Muscle layer of colon (tissue), 2 donors: ENCODE results near the gene CTSF.
"Not testable (repeated sequence)": the region's sequence is repeated elsewhere in the genome, so short reads cannot be mapped to it uniquely, and the experiment has no call there.

ENCODE experiments used
- H3K27ac ChIP-seq: one replicate; pipeline ENCODE4 v1.7.0; 2013; ENCODE audit warnings: low read depth, mild to moderate bottlenecking, low read length, moderate library complexity
- H3K27me3 ChIP-seq, 2 donors: one replicate each; pipeline ENCODE4 v1.7.0; 2013; ENCODE audit warnings: low read length in 2 of 2, mild to moderate bottlenecking in 2 of 2; ENCODE audit not compliant: insufficient read depth in 2 of 2, control insufficient read depth in 1 of 2
- H3K36me3 ChIP-seq: one replicate; pipeline ENCODE4 v1.7.0; 2013; ENCODE audit warnings: mild to moderate bottlenecking, low read length; ENCODE audit not compliant: insufficient read depth
- H3K4me1 ChIP-seq: one replicate; pipeline ENCODE4 v1.7.0; 2013; ENCODE audit warnings: mild to moderate bottlenecking, low read length; ENCODE audit not compliant: insufficient read depth
- H3K4me3 ChIP-seq, 2 donors: one replicate each; pipeline ENCODE4 v1.7.0; 2013; ENCODE audit warnings: low read length in 2 of 2, low read depth in 1 of 2, mild to moderate bottlenecking in 1 of 2, moderate library complexity in 1 of 2
- H3K9ac ChIP-seq: one replicate; pipeline ENCODE4 v1.7.0; 2013; ENCODE audit warnings: low read length
- H3K9me3 ChIP-seq: one replicate; pipeline ENCODE4 v1.7.0; 2013; ENCODE audit warnings: mild to moderate bottlenecking, low read length
- donor health status: abdominal sarcoma.
- donor health status: Adenocarcinoma of cecum.

Gene CTSF

DNA sequence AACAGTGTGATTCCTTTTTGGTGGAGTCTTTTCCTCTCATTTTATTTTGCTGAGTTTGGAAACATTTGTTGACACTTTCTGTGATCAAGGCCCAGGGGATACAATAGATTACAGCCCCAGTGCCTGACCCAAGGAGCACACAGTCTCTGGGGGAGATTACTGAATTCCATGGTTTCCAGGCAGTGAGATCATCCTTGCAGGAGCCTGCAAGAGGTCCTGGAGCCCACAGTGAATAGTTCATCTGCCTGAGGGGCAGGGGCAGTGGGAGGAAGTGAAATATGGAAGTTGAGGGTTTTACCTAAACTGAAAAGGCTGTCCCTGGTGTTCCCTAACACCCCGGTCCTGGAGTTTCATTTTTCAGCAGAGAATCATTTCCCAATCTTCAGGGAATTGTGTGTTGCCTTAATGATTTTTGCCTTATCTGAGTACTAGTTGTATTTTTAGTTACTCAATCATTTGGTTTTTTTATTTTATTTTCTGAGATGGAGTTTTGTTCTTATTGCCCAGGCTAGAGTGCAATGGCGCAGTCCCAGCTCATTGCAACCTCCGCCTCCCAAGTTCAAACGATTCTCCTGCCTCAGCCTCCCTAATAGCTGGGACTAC is 32.3 kb upstream of the CTSF start:
- Histone ChIP-seq H3K9me3 (no peaks in the 10 kb centered on the region), H3K36me3 (peaks cover 51% of the 10 kb centered on the region), H3K27me3 (no peaks in the 10 kb centered on the region), H3K9ac (no peak overlapping the region), H3K4me3 (no peak overlapping the region), H3K27ac (no peak overlapping the region), H3K4me1 (peaks cover 13% of the 10 kb centered on the region)

DNA sequence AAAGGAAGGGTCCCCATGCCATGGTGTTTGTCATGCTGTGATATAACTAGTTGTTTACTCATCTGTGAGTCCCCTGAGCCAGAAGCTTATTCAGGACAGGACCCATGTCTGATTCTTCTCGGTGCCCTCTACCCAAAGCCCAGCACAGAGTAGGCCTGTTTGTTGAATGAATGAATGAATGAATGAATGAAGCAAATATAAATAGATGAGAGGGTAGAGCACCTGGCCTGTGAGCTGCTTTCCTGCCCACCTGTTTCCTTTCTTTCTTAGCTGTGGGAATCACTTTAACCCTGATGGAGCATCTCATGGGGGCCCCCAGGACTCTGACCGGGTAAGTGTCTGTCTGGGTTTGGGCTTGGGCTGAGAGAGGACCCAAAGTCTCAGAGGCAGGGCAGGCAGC is 31.8 kb upstream of the CTSF start:
- Histone ChIP-seq H3K9me3 (no peaks in the 10 kb centered on the region), H3K27ac (no peak overlapping the region), H3K4me1 (peaks cover 18% of the 10 kb centered on the region), H3K4me3 (no peak overlapping the region), H3K27me3 (no peaks in the 10 kb centered on the region), H3K36me3 (peaks cover 46% of the 10 kb centered on the region), H3K9ac (no peak overlapping the region)

DNA sequence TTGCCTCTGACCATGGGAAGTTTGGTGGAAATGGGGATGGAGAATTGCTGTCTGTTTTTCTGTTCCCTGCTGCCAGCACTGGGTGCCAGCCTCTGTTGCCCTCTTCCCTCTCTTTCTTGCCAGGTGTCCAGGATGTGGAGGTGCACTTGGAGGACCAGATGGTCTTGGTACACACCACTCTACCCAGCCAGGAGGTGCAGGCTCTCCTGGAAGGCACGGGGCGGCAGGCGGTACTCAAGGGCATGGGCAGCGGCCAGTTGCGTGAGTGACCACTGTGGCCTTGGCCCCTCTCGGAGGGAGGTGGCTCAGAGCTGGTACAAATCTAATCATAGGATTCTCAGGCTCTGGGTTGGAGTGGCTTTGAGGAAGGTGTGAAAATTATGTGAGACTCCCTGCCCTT is 30.6 kb upstream of the CTSF start:
- H3K27ac ChIP-seq = no peak overlapping the region
- no peak overlapping the region for H3K4me3 ChIP-seq
- peaks cover 35% of the 10 kb centered on the region for H3K36me3 ChIP-seq
- H3K9me3 ChIP-seq = no peaks in the 10 kb centered on the region
- no peak overlapping the region for H3K9ac ChIP-seq
- peaks cover 31% of the 10 kb centered on the region for H3K4me1 ChIP-seq
- H3K27me3 ChIP-seq = no peaks in the 10 kb centered on the region

DNA sequence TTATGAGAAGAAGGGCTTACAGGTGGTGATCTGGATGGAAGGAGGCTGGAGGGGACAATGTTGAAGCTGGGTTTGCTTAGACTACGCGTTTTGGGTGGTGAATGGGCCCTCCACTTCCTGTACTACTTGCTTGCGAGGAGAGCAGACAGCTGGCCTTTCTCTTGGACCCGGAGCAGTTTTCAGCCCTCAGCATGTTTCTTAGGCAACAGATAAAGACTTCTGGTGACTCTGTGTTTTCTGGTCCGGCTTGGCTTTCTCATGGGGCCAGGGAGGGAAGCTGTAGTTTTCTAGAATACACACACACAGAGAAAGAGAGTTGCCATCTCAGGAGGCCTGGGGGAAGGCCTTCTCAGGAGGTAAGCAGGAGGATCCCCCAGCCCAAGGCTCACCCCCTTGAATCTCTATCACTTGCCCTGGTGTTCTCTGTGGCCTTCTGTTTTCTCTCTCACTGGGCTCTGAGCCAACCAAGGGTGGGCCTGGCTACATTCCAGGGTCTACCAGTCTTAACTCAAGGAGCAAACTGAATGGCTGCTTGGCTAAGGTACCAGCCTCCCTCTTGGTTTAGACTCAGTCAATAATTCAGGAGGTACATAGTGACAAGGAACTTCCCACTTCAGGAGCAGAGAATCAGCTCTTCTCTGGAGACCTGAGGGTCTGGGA is 27.0 kb upstream of the CTSF start:
- Histone ChIP-seq H3K27ac (no peak overlapping the region), H3K4me1 (peaks cover 37% of the 10 kb centered on the region), H3K9me3 (no peaks in the 10 kb centered on the region), H3K4me3 (peak overlapping the region in 1 of 2 donors; percentile 15), H3K27me3 (no peaks in the 10 kb centered on the region), H3K36me3 (peaks cover 16% of the 10 kb centered on the region), H3K9ac (no peak overlapping the region)

DNA sequence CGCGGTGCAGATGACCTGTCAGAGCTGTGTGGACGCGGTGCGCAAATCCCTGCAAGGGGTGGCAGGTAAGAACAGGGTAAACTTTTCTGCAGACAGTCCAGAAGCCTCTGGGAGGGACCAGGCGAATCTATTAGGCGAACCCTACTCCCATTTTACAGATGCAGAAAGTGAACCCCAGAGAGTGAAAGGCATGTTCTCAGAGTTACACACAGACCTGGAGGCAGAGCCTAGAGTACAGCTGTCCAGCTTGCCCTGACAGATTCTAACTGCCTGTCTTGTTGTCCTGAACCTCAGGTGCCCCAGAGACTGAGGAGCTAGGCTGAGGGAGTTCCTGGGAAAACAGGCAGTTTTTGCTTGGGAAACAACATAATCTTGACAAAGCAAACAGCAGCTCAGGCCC is 25.2 kb upstream of the CTSF start:
- peaks cover 37% of the 10 kb centered on the region for H3K4me1 ChIP-seq
- no peaks in the 10 kb centered on the region for H3K27me3 ChIP-seq
- H3K9ac ChIP-seq = peak overlapping the region; percentile 95
- no peaks in the 10 kb centered on the region for H3K36me3 ChIP-seq
- H3K4me3 ChIP-seq = peak overlapping the region; percentile 53 to 97
- H3K27ac ChIP-seq = peak overlapping the region; percentile 88
- no peaks in the 10 kb centered on the region for H3K9me3 ChIP-seq

DNA sequence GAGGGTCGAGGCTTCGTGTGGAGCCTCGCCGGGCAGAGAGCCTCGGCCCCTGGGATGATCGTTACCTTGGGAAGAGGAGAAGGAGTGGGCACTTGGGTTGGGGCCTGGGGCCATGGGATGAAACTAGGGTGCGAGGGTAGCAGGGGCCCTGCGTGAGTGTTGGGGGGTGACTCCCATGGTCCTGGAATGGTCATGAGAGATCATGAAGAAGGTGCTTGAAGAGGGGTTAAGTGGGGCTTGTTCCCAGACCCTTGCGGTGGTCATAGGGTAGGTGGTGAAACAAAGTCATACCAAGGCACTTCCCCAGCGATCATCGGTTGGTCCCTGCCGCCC is 24.9 kb upstream of the CTSF start:
- Histone ChIP-seq H3K36me3 (no peaks in the 10 kb centered on the region), H3K9ac (peak overlapping the region; percentile 95), H3K27ac (peak overlapping the region; percentile 88), H3K4me1 (peaks cover 37% of the 10 kb centered on the region), H3K9me3 (no peaks in the 10 kb centered on the region), H3K4me3 (peak overlapping the region; percentile 53 to 97), H3K27me3 (no peaks in the 10 kb centered on the region)

DNA sequence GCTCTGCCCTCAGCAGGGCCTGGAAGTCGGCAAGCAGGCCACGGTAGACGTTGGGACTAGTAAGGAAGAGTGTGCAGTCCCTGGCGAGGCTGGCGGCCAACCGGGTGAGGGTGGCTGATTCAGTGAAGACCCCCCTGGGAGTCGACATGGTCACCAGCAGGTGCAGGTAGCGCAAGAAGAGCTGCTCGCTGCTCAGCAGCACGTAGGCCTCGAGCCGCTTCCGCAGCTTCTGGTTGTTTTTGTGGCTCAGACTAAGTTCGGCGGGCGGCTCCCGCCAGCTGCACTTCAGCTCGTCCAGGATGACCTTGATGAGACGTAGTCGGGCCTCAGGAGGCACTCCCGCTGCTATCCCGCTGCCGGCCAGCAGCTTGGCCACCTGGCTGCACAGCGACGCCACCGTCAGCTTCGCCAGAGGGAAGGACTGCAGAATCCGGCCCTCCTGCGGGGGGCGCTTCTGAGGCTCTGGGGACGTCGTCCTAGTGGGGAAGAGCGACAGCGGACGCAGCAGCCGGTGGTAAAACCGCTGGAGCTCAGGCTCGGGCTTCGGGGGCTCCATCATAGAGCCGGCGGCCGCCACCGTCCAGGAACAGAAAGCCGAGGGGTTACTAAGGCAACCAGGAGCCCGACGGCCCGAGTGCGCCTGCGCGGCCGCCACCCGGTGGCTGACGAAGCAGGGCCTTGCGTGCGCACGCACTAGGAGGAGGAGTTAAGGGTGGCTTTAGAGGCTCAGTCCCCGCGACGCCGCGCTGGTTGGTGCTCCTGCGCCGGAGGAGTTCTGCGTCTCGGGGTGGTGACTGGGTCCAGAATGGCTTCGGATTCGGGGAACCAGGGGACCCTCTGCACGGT is 24.3 kb upstream of the CTSF start, which contains the start of the genes CCDC87 and CCS:
CCDC87 (minus strand) TSS at position 607 of the 846 bp plus-strand sequence; CDS start at position 559, 48 bp downstream.
CCS (plus strand) TSS at position 729 of the 846 bp plus-strand sequence; CDS start at position 806, 77 bp downstream.
- H3K27me3 ChIP-seq = no peaks in the 10 kb centered on the region
- H3K9ac ChIP-seq = peak within 1 kb of the TSS; percentile 95
- H3K36me3 ChIP-seq = no peaks in the 10 kb centered on the region

DNA sequence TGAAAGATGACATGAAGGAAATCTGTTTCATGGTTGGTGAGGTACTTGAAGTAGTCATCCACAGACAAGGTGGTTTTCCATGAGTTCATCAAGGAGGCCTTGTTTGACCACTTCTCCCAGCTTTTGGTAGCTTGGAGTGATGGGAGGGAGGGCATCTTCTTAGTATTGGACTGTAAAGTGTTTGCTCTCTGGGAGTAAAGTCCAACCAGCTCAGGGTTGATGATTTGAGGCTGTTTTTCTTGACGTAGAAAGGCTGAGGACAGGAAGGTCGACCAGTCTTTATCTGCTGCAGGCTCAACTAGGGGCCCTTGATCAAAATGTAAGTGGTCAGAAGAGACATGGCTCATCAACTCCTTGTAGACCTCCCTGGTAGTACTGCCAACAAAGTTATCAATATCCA is 22.8 kb upstream of the CTSF start:
- Histone ChIP-seq H3K36me3 (no peaks in the 10 kb centered on the region), H3K4me1 (peaks cover 37% of the 10 kb centered on the region), H3K9me3 (no peaks in the 10 kb centered on the region), H3K27ac (no peak overlapping the region), H3K4me3 (no peak overlapping the region), H3K9ac (no peak overlapping the region), H3K27me3 (no peaks in the 10 kb centered on the region)

More for the DNA sequence above, 24.3 kb upstream of the CTSF start, which contains the start of the genes CCDC87 and CCS:
- peaks cover 37% of the 10 kb centered on the region for H3K4me1 ChIP-seq
- H3K4me3 ChIP-seq = peak within 1 kb of the TSS; percentile 53 to 97
- H3K27ac ChIP-seq = peak within 1 kb of the TSS; percentile 88
- no peaks in the 10 kb centered on the region for H3K9me3 ChIP-seq

DNA sequence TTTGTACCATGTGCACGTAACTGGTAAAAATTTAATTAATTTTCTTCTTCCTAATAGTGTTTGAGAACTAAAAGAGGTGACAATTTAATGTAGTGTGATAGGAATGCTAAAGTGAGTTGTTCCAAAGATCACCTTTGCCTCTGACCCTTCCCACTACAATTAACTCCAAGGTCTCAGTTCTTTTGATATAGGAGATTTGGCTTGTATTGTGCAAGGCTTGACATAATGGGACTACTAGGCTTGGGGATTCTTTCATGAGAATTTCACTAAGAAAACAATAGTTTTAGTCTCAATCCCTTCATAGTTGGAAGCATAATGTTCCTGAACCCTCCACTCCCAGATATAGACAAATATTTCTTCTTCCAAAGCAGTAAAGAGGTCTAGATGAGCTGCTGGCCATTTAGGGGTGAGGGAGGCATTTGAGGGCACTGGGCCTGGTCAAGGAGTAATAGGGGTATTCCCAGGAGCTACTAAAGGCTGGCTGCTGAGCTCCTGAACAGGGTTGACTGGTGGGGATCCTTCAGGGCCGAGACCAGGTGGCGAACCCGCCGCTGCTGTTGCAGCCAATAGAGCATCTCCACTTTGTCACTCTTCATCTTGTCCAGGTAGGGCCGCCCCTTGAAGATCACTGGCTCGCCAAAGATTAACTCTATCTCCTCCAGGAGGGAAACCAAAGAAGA is 21.7 kb upstream of the CTSF start:
- no peaks in the 10 kb centered on the region for H3K9me3 ChIP-seq
- H3K4me1 ChIP-seq = peaks cover 27% of the 10 kb centered on the region
- H3K27ac ChIP-seq = no peak overlapping the region
- no peaks in the 10 kb centered on the region for H3K27me3 ChIP-seq
- no peaks in the 10 kb centered on the region for H3K36me3 ChIP-seq
- H3K9ac ChIP-seq = no peak overlapping the region
- H3K4me3 ChIP-seq = no peak overlapping the region

DNA sequence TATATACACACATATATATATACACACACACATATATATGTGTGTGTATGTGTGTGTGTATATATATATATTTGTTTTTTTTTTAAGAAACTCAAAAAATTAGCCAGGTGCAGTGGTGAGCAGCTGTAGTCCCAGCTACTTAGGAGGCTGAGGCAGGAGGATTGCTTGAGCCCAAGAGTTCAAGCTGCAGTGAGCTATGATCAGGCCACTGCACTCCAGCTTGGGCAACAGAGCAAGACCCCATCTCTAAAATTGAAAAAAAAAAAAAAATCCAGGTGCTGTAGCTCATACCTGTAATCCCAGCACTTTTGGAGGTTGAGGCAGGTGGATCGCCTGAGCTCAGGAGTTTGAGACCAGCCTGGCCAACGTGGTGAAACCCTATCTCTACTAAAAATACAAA is 20.9 kb upstream of the CTSF start:
- H3K27me3 ChIP-seq, H3K9me3 ChIP-seq, H3K9ac ChIP-seq, H3K36me3 ChIP-seq, H3K27ac ChIP-seq, H3K4me3 ChIP-seq: not testable (repeated sequence)
- peaks cover 19% of the 10 kb centered on the region for H3K4me1 ChIP-seq

DNA sequence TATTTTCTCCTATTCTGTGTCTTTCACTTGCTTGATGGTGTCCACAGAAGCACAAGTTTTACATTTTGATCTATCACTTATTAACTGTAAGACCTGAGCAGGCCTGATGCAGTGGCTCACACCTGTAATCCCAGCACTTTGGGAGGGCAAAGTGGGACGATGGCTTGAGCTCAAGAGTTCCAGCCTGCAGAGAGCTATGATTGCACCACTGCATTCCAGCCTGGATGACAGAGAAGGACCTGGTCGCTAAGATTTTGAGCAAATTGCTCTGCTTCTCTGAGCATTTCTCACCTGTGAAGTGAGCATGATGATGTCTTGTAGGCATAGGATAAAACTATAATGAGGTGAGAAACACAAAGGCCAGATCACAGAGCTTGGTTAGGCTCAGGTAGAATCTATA is 17.7 kb upstream of the CTSF start:
- Histone ChIP-seq H3K27me3 (no peaks in the 10 kb centered on the region), H3K9ac (no peak overlapping the region), H3K9me3 (no peaks in the 10 kb centered on the region), H3K4me1 (no peaks in the 10 kb centered on the region), H3K27ac (no peak overlapping the region), H3K36me3 (no peaks in the 10 kb centered on the region), H3K4me3 (no peak overlapping the region)
